Measurements from ENCODE around the gene PCBP4.
"Not testable (repeated sequence)": the region's sequence is repeated elsewhere in the genome, so short reads cannot be mapped to it uniquely, and the experiment has no call there.

Gene PCBP4

GRCh38 chr3:52004163-52004787, 37.0 kb upstream of the PCBP4 start:
- Histone ChIP-seq H3K4me1 (ENCODE audit: control insufficient read depth, insufficient read depth, low read length) (peaks cover 20% of the 10 kb centered on the region), H3K4me3 (ENCODE audit: low read length) (no peak overlapping the region), H3K9me3 (ENCODE audit: control insufficient read depth, low read length) (no peaks in the 10 kb centered on the region), H3K27me3 (ENCODE audit: control insufficient read depth, insufficient read depth, low read length) (peaks cover 5% of the 10 kb centered on the region), H3K9ac (ENCODE audit: low read length) (no peak overlapping the region), H3K36me3 (ENCODE audit: control insufficient read depth, insufficient read depth, low read length) (no peaks in the 10 kb centered on the region)

GRCh38 chr3:52002748-52003147, 35.5 kb upstream of the PCBP4 start:
- Histone ChIP-seq H3K4me1 (ENCODE audit: control insufficient read depth, insufficient read depth, low read length) (peaks cover 20% of the 10 kb centered on the region), H3K27me3 (ENCODE audit: control insufficient read depth, insufficient read depth, low read length) (peaks cover 5% of the 10 kb centered on the region), H3K4me3 (ENCODE audit: low read length) (no peak overlapping the region), H3K9me3 (ENCODE audit: control insufficient read depth, low read length) (no peaks in the 10 kb centered on the region), H3K9ac (ENCODE audit: low read length) (no peak overlapping the region), H3K36me3 (ENCODE audit: control insufficient read depth, insufficient read depth, low read length) (no peaks in the 10 kb centered on the region)

DNA sequence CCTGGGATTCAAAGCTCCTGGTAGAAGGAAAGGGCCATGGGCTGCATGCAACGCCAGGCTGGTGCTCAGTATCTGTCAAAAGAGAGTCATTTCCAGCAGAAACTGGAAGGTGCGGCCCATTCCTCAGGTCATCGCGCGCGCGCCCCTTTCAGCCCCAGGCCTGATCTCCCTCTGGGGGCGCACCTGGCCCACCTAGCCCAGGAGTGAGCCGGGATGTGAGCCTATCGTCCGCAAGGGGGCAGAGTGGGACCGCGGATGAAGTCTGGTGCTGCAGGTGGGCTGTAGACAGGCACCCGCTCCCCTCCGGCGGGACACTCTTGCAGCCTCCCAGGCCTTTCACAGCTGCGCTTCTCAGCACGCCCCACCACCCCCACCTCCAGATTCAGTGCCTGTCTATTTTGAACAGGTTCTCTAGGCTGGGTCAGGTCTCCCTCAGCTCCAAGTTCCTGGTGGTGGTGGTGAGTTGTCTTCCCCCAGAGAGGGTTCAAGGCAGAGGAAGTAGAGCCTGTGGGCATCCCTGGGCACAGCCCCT, 34.3 kb upstream of the PCBP4 start:
- no peaks in the 10 kb centered on the region for H3K36me3 ChIP-seq (ENCODE audit: control insufficient read depth, insufficient read depth, low read length)
- peaks cover 5% of the 10 kb centered on the region for H3K27me3 ChIP-seq (ENCODE audit: control insufficient read depth, insufficient read depth, low read length)
- no peaks in the 10 kb centered on the region for H3K9me3 ChIP-seq (ENCODE audit: control insufficient read depth, low read length)
- peaks cover 20% of the 10 kb centered on the region for H3K4me1 ChIP-seq (ENCODE audit: control insufficient read depth, insufficient read depth, low read length)
- H3K9ac ChIP-seq (ENCODE audit: low read length) = no peak overlapping the region
- no peak overlapping the region for H3K4me3 ChIP-seq (ENCODE audit: low read length)

DNA sequence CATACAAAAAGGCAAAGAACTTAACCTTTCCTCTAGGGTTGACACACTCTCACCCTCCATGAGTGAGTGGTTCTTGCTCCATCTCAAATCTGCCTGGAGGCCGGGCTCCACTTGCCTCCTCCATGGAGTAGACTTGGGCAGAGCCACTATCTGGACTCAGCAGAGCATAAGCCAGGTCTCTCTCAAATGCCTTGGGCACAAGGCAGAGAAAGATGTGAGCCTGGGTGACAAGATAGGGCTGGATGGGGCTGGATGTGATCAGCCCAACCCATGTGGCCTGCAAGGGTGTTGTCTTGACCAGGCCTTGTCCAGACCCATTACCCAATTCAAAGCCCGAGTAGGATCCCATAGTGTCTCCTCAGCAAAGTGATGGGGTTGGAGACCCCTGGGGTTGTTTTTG, 32.6 kb upstream of the PCBP4 start:
- peak overlapping the region; percentile 41 for H3K9ac ChIP-seq (ENCODE audit: low read length)

GRCh38 chr3:51998774-51999173, 31.5 kb upstream of the PCBP4 start:
- Histone ChIP-seq H3K4me1 (ENCODE audit: control insufficient read depth, insufficient read depth, low read length) (peaks cover 23% of the 10 kb centered on the region), H3K36me3 (ENCODE audit: control insufficient read depth, insufficient read depth, low read length) (peaks cover 4% of the 10 kb centered on the region), H3K9me3 (ENCODE audit: control insufficient read depth, low read length) (no peaks in the 10 kb centered on the region), H3K27me3 (ENCODE audit: control insufficient read depth, insufficient read depth, low read length) (peaks cover 5% of the 10 kb centered on the region), H3K9ac (ENCODE audit: low read length) (no peak overlapping the region), H3K4me3 (ENCODE audit: low read length) (no peak overlapping the region)

More for the DNA sequence above, 32.6 kb upstream of the PCBP4 start:
- Histone ChIP-seq H3K27me3 (ENCODE audit: control insufficient read depth, insufficient read depth, low read length) (peaks cover 5% of the 10 kb centered on the region), H3K36me3 (ENCODE audit: control insufficient read depth, insufficient read depth, low read length) (no peaks in the 10 kb centered on the region), H3K4me3 (ENCODE audit: low read length) (no peak overlapping the region), H3K4me1 (ENCODE audit: control insufficient read depth, insufficient read depth, low read length) (peaks cover 13% of the 10 kb centered on the region), H3K9me3 (ENCODE audit: control insufficient read depth, low read length) (no peaks in the 10 kb centered on the region)

DNA sequence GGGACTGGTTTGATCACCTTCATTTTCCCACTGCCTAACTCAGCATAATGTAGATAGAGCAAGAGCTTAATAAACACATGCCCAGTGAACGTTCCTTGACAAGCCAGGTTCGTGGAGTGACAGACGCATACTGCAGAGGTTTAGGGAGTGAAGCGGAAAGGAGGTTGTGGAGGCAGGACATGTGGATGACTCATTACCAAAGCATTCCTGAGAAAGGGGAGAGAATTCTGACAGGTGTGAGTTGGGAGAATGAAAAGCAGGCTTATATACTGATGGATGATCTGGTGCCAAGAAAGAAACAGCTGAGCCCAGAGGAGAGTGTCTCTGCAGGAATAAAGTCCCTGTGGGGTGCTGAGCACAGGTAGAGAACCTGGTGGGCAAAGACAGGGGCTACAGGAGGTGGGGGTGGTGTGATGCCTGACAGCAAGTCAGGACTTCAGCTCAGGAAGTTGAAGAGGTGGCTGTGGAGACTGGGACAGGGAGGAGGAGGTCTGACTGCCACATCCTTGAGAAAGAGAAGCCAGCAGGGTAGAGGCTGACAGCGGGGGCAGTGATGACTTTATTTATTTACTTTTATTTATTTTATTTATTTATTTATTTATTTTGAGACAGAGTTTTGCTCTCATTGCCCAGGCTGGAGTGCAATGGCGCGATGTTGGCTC, 30.8 kb upstream of the PCBP4 start:
- Histone ChIP-seq H3K9me3 (ENCODE audit: control insufficient read depth, low read length) (no peaks in the 10 kb centered on the region), H3K27me3 (ENCODE audit: control insufficient read depth, insufficient read depth, low read length) (peaks cover 5% of the 10 kb centered on the region), H3K4me1 (ENCODE audit: control insufficient read depth, insufficient read depth, low read length) (peaks cover 23% of the 10 kb centered on the region), H3K4me3 (ENCODE audit: low read length) (no peak overlapping the region), H3K9ac (ENCODE audit: low read length) (no peak overlapping the region), H3K36me3 (ENCODE audit: control insufficient read depth, insufficient read depth, low read length) (peaks cover 4% of the 10 kb centered on the region)

GRCh38 chr3:51997172-51997571, 29.9 kb upstream of the PCBP4 start:
- Histone ChIP-seq H3K4me1 (ENCODE audit: control insufficient read depth, insufficient read depth, low read length) (peaks cover 23% of the 10 kb centered on the region), H3K9me3 (ENCODE audit: control insufficient read depth, low read length) (no peaks in the 10 kb centered on the region), H3K9ac (ENCODE audit: low read length) (no peak overlapping the region), H3K36me3 (ENCODE audit: control insufficient read depth, insufficient read depth, low read length) (peaks cover 4% of the 10 kb centered on the region), H3K4me3 (ENCODE audit: low read length) (no peak overlapping the region), H3K27me3 (ENCODE audit: control insufficient read depth, insufficient read depth, low read length) (peaks cover 5% of the 10 kb centered on the region)

DNA sequence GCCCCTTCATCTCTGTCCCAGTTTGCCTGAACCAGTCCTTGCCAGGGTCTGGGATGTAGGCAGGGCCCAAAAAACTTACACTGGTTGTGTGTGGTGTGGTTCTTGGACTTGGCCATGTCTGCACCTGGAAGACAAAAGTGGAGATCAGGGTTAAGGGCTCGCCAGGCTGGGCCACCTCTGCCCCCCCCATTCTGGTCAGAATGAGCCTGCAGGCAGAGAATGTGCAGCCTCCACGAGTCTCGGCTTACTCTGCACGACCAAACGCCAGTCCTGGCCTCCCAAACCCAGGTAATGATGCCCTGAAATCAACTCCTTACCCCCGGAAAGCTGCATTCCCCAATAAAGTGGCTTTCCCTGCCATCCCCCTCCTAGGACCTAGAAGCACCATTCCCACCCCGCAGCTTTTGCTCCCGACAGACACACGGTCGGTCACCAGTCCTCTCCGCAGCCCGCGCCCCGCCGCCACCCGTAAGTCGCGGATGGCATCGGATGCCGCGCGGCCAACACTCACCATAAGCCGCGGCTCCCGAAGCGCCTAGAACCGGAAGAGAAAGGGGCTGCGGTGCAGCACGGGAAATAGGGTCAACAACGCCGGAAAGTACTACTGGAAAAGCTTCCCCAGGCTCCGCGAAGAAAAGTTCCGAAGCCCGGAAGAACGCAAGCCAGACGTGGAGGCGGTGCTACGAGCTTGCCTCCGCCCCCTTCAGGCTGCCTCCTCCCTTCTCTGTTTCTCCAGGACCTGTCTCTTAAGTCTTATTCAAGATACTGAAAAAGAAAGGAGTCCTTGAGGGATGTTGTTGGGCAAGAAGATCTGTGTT, 28.3 kb upstream of the PCBP4 start, which contains the start of gene RPL29:
Gene RPL29, minus strand, starts transcription at position 550 of the 818 bp plus-strand sequence. Its CDS starts 434 bp downstream, at position 116.
- no peaks in the 10 kb centered on the region for H3K9me3 ChIP-seq (ENCODE audit: control insufficient read depth, low read length)
- peaks cover 4% of the 10 kb centered on the region for H3K36me3 ChIP-seq (ENCODE audit: control insufficient read depth, insufficient read depth, low read length)
- peak within 1 kb of the TSS; percentile 93 for H3K4me3 ChIP-seq (ENCODE audit: low read length)
- H3K9ac ChIP-seq (ENCODE audit: low read length) = peak within 1 kb of the TSS; percentile 99
- peaks cover 16% of the 10 kb centered on the region for H3K4me1 ChIP-seq (ENCODE audit: control insufficient read depth, insufficient read depth, low read length)
- no peaks in the 10 kb centered on the region for H3K27me3 ChIP-seq (ENCODE audit: control insufficient read depth, insufficient read depth, low read length)

DNA sequence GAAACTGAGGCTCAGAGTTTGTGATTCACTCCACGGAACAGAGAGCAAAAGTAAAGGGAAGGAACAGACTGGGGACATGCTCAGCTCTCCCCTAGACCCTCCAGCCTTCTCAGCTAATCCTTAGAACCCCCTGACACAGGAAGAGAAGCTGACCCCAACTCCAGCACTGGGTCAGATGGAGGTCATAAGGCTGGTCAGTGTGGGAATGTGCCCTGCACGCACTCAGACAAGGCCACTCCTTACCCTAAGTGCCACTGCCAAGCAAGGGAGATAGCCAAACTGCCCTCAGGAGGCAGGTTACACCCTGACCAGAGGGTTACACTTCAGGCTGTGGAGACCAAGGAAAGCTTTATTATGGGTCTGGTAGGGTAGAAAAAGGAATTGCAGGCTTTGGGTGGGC, 27.3 kb upstream of the PCBP4 start:
- H3K9me3 ChIP-seq (ENCODE audit: control insufficient read depth, low read length) = no peaks in the 10 kb centered on the region
- H3K4me3 ChIP-seq (ENCODE audit: low read length) = peak overlapping the region; percentile 93
- H3K36me3 ChIP-seq (ENCODE audit: control insufficient read depth, insufficient read depth, low read length) = peaks cover 4% of the 10 kb centered on the region
- H3K4me1 ChIP-seq (ENCODE audit: control insufficient read depth, insufficient read depth, low read length) = peaks cover 16% of the 10 kb centered on the region
- peak overlapping the region; percentile 99 for H3K9ac ChIP-seq (ENCODE audit: low read length)
- H3K27me3 ChIP-seq (ENCODE audit: control insufficient read depth, insufficient read depth, low read length) = no peaks in the 10 kb centered on the region

GRCh38 chr3:51993657-51994056, 26.4 kb upstream of the PCBP4 start:
- peaks cover 16% of the 10 kb centered on the region for H3K4me1 ChIP-seq (ENCODE audit: control insufficient read depth, insufficient read depth, low read length)
- not testable (repeated sequence) for H3K9ac ChIP-seq (ENCODE audit: low read length)

GRCh38 chr3:51992017-51992682, 24.9 kb upstream of the PCBP4 start:
- Histone ChIP-seq H3K9ac (ENCODE audit: low read length) (no peak overlapping the region), H3K36me3 (ENCODE audit: control insufficient read depth, insufficient read depth, low read length) (peaks cover 4% of the 10 kb centered on the region), H3K4me3 (ENCODE audit: low read length) (no peak overlapping the region), H3K27me3 (ENCODE audit: control insufficient read depth, insufficient read depth, low read length) (no peaks in the 10 kb centered on the region), H3K9me3 (ENCODE audit: control insufficient read depth, low read length) (no peaks in the 10 kb centered on the region), H3K4me1 (ENCODE audit: control insufficient read depth, insufficient read depth, low read length) (peaks cover 17% of the 10 kb centered on the region)

More at GRCh38 chr3:51993657-51994056, 26.4 kb upstream of the PCBP4 start:
- not testable (repeated sequence) for H3K4me3 ChIP-seq (ENCODE audit: low read length); H3K36me3 ChIP-seq (ENCODE audit: control insufficient read depth, insufficient read depth, low read length); H3K9me3 ChIP-seq (ENCODE audit: control insufficient read depth, low read length); H3K27me3 ChIP-seq (ENCODE audit: control insufficient read depth, insufficient read depth, low read length)

Data from mucosa of stomach (tissue), 1 donor.